ENCODE measurements around the gene TACC2.

TACC2 gene

DNA sequence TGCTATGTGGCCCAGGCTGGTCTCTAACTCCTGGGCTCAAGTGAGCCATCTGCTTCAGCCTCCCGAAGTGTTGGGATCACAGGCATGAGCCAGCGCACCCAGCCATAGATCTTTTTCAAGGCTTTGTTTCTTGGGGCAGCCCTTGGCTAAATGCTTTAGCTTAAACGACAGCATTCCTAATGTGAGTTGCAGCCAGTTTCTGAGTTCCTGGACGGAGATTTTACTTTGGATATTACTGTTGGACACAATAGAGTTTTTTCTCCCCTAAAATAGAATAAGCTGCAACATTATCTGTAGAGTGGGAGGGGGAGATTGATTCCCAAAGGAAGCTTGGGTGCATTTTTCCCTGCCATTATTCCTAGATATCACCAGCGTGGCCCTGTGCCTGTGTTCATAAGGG, 179.1 kb downstream of the TACC2 start:
- DNase-seq (ENCODE audit: low read depth): no peak

DNA sequence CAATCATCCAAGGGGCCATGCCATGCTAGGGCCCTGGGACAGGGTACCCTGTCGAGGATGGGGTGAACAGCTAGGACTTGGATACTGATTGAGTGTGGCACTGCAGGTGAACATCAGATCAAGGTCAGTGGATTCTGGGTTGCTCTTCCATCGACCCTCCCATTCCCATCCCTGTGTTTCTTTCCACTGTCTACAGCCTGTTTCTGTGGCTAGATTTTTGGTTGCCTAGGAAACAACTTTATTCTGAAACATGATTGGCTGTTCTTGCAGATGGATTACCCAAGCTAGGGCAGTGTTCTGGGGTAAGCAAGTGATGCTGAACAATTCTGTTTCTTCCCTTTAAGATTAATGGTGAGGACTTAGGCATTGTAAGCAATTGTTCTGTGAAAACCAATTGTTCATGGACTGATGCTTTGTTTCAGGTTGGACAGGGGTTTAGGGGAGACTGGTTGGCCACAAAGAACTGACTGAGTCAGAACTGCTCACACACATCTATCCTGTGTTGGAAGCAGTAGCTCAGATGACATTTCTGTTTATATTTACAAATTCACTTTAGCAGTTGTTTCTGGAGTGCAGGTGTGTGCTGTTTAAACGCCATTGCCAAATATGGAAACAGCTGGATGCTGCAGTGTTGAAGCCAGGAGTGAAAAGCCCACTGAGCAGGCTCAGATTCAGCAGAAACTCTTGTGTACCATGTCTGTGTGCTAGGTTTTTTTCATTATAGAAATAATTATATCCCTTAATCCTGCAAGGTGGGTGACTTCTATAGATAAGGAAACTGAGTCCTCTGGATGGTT, 179.8 kb downstream of the TACC2 start:
- no peak for DNase-seq (ENCODE audit: low read depth)

DNA sequence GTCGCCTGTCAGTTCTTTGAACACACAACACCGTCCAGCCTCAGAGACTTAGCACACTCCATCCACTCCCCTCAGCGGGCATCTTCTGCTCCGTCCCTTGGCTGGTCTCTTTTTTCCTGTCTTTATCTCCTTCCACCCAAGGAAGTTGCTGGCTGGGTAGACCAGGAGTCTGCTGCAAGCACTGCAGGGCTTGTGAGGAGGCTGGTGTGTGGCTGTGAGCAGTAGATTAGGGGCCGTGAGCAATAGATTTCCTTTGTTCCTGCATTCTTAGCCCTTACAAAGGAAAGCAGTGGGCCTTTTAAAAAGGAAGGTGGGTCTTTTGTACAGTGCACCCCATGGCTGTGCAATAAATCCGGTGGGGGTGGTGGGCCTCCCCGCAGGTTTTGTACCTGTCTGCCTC, 181.8 kb downstream of the TACC2 start:
- DNase-seq (ENCODE audit: low read depth): no peak

DNA sequence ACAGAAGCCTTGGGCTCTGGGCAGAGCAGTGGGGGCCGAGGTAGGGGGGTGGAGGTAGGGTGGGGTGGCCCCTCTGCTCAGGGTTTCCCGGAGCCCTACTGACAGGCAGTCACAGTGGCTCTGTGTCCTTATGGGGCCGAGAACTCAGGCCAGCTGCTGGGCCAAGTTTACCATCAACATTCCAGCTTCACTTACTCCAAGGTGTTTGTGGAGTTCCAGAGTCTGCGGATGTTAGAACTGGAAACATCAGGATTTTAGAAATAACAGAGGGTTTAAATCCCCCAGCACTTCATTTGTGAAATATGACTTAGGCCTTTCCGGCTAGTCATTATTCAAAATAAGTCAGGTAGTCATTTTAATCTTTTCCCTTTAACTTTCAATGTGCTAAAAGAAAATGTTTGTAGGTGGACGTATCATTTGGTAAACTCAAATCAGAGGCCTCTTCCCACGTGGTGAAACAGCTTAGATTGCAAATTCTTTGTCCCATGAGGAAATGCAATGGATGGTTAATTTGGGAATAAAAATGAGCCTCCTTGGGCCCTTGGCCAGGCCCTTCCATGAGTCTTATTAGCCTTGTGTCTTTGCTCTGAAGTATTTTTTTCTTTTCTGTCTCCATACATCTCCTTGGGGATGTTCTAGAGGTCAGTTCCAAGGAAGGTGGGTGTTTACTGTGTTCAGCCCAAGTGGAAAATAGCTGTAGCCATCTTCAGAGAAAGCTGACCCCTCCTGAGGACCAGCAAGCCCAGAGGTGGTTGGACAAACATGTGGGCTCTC, 182.5 kb downstream of the TACC2 start:
- DNase-seq (ENCODE audit: low read depth): no peak

DNA sequence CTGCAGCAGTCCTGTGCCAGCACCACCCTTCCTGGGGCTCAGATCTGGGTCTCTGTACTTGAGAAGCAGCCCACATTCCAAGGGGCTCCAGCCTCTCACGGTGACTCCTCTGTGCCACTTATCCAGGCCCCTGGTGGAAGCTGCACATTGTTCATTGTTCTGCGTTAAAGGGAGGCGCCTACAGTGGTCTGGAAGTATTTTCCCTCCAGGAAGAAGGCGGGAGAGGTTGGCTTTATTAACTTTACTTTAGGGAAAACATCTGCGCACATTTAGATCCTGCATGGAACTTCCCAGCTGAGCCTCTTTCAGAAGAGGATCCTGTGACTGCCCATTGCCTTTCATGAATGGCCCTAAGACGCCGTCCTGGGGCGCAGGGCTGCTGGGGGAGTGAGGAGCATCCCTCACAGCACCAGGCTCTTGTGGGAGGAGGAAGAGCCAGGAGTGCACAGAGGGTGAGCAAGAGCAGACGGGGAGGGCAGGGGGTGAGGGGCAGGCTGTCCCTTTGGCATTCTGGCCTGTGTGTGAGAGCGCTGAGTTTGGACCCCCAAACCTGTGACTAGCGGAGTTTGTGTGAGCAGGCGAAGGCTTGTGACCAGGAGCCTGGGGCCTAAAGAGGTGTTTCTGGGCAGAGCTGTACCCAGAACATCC, 183.5 kb downstream of the TACC2 start:
- DNase-seq (ENCODE audit: low read depth): no peak

DNA sequence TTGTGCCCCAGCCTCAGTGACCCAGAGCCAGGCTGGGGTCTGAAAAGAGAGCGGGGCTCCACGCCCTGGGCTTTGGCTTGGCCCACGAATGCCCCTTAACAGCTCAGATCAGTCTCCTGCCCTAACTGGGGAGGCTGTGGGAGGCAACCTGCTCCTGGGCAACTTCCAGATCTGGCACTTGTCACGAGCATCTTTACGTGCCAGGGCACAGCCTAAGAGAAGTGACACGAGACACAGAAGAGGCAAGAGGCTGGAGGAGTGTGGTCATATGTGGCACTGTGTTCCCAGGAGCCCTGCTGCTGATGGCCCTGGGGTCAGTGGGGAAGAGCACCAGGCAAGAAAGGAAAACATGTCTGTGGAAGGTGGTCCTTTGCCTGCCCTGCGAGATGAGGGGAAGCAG, 184.4 kb downstream of the TACC2 start:
- DNase-seq (ENCODE audit: low read depth): no peak

DNA sequence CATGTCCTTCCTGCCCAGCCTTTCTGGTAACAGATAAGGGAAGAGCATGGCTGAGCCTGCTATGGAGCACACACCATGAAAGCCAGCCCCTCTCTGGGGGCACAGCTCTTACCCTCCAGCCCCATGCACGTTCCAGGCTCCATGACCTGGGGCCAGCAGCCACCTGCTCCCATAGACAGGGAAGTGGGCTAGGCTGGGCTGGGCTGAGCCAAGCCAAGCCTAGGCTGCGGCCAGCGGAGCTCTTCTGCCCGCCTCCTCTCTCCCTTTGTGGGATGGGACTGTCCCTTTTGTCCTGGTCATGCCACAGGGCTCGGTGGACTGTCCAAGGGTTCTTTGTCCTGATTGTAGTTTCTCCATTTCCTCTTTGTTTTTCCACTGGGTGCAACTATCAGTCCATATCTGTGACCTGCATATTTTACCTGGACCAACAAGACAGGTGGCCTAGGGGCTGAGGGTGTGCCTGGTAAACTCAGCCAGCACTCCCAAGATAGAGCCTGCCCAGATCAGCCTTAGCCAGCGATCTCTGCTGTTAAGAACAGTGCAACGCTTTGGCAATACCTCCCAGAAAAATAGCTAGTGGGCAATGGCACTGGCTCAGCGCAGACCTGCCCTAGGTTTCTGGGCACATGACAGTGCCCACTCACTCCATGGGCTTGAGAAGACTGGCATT, 184.9 kb downstream of the TACC2 start:
- DNase-seq (ENCODE audit: low read depth): no peak

DNA sequence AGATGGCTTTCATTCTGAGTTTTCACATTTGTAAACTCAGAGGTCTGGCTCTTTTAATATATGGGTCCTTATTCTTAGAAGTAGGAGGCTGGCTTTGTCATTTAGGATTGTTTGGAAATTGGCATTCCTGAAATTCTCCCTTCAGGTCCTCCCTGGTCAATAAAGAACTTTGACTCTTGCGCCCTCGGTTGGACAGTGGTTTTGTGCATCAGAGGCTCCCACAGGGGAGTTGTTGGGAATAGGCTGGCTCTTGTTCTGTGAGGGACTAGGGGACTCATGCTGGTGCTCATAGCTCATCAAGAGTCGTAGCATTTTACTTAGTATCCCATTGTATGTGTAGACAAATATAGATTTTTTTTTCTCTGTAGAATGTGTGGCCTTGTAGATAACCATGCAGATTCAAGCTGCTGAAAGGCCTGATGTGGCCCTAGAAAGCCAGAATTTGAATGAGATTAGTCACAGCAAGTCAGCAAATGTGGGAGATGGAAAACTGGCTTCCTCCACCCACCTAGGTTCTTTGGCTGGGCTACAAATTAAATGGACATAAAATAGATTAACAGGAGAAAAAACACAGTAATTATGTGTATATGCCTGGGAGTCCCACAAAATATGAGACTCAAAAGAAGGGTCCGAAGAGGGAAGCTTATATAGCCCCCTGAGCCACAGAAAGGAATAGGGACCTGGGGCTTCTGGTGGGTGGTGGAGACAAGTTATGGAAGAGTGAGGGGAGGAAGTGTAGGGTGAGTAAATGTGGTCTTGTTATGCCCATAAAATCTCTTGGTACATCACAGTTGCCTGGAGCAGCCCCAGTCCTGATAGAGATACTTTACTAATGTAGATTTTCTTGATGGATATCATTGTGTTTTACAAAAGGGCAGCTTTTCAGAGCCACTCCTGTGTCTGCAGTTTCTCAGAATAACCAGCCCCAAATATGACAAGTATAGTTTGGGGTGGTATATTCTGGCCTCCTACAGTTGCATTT, 187.6 kb downstream of the TACC2 start:
- DNase-seq (ENCODE audit: low read depth): no peak

DNA sequence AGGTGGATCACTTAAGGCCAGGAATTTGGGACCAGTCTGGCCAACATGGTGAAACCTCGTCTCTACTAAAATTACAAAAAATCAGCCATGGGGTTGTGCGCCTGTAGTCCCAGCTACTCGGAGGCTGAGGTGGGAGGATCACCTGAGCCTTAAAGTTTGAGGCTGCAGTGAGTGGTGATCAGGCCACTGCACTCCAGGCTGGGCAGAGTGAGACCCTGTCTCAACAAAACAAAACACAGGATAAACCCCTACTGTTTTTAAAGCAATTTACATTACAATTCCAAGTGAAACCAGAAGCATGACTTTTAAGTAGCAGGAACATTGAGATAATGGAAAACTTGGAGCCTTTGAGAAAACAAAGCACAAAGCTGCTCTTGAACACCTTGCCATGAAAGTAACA, 189.7 kb downstream of the TACC2 start:
- DNase-seq (ENCODE audit: low read depth): no peak

DNA sequence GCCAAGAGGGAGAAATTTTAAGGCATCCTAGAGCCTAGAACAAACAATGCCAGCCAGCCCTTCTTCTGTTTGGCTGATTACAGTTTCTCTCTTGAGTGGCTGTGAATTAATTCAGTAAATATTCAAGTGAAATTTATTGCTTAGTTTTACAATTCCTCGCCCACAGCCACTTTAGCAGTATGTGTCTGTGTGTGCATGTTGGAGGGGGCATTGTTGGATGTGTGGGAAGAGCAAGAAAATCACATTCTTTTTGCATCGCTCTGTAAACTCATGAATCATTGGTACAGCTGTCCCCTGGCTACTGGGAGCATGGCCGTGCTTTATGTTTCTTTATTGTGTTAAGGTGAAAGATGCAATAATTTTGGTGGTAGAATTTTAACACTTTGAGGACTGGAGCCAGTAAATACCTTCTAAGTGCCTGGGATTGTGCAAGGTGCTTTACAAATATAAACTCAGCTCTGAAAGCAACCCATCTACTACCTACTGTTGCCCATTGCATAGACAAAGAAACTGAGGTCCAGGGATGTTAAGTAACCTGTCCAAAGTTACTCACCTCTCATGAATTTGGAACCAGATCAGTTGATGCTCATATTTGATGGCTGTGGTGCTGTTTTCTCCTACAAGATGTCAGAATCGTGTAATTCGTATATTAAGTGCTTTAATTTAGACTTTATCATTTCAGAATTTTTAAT, 192.2 kb downstream of the TACC2 start:
- DNase-seq (ENCODE audit: low read depth): no peak

DNA sequence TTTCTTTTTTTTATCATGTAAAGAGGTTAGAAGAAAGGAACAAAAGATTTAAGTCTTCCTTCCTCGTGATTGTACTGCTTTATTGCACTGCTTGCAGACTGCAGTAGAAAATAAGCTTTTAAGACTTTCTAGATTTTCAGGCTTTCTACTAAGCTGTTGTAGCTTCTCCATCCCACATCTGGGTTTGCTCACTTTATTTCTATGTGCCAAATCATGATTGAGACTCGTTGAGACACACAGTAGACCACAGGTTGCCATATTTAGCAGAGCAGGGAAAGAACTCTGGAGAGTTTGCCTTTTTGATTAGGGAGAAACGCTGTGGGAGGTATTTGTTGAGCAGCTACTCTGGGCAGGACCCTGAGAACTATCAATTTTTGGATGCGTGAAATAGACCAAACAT, 192.9 kb downstream of the TACC2 start:
- DNase-seq (ENCODE audit: low read depth): no peak

DNA sequence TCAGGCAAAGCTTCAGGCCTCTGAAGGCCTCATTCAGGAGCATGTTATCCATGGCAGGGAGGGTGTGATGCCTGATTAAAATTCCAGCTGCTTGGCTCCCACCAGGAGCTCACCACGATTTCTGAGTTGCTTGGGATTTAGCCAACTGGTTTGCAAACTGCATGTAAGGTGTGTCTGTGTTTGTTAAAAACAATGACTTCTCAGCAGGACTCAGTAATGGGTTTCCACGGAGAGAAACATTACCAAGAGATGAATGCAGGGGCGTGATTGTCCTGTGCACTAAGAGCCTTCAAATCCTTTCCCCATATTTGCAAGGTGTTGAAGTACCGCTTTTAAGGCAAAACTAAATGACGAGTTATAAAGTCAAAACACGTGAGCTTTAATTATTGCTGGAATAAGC, 193.3 kb downstream of the TACC2 start:
- DNase-seq (ENCODE audit: low read depth): no peak

DNA sequence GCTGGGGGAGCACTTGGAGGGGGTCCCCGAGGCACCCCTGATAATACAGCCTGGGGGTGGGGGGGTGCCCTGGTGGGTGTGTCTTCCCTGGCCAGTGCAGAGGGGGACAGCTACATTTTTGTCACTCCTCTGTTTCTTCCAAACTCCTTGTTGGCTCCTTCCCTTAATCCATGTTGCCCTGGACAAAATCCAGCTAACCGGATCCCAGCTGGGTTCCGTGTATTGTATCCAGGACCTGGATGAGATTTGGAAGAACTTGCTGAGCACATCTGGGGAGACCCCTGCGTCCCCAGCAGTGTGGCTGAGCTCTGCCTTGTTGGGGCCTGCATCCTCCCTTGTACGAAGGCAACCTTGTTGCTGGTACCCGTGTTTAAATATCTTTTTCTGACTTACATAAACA, 195.3 kb downstream of the TACC2 start:
- DNase-seq (ENCODE audit: low read depth): no peak

DNA sequence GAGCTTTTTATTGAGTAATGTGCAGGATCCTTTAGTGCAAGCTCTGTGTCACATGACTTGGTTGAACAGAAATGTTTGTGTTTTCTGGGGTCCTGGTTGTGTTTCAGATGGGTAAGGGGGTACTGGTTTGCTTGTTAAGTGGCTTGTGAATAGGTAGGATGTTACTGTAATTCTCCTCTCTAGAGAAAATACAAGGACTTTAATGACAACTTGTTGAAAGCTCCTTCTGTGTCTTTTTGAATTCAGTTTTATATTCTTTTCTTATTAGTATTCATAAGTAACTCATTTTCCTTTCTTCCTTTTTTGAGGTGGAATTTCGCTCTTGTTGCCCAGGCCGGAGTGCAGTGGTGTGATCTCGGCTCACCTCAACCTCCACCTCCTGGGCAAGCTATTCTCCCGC, 196.7 kb downstream of the TACC2 start:
- DNase-seq (ENCODE audit: low read depth): no peak

DNA sequence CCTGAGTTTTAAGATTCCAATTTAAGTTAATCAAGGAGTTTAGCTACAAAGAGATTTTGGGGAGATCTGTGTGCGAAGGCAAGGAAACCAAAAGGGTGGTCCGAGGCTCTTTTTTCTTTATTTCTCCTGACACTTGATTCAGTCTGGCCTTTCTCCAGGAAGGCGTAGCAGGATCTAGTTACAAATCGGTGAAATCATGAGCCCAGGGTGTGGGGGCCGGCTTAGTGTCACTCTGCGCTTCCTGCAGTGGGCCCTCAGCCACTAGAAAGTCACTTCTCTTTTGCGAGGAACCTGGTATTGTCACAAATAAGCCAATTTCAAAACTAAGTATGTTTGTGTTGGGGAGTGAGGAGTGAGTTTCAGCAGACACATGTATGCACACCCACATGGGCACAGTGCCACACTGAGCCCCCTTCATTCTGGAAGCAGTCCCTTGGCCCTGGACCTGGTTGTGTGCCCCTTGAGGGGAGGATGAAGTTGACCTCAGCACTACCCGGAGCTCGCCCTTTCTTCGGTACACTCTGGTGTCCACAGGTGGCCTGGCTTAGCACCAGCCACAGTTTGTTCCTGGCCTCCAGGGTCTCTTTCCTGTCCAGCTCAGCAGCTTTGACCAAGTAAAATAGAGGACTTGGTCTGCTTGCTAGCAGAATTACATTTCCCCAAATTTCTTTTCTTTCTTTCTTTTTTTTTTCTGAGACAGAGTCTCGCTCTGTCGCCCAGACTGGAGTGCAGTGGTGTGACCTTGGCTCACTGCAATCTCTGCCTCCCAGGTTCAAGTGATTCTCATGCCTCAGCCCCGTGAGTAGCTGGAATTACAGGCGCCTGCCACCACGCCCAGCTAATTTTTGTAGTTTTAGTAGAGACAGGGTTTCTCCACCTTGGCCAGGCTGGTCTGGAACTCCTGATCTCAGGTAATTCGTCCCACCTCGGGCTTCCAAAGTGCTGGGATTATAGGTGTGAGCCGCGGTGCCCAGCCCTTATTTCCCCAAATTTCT, 198.2 kb downstream of the TACC2 start:
- DNase-seq (ENCODE audit: low read depth): no peak

DNA sequence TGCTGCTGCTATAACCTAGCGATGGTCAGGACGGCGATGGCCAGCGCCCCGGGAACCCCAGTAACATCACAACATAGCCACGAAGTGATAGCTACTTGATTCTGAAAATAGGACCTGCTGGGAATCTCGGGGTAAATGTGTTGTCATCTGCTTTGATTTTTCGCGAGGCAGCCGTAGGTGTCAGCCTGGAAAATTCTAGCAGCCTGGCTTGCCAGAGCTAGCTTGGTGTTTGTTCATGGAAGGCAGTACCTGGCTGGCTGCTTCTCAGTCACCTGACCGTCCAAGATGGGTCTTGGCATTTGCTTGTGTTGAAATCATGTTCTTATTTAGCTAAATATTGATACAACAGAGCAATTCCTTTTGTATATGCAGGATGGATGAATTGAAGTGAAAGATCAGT, 199.7 kb downstream of the TACC2 start:
- DNase-seq (ENCODE audit: low read depth): no peak

DNA sequence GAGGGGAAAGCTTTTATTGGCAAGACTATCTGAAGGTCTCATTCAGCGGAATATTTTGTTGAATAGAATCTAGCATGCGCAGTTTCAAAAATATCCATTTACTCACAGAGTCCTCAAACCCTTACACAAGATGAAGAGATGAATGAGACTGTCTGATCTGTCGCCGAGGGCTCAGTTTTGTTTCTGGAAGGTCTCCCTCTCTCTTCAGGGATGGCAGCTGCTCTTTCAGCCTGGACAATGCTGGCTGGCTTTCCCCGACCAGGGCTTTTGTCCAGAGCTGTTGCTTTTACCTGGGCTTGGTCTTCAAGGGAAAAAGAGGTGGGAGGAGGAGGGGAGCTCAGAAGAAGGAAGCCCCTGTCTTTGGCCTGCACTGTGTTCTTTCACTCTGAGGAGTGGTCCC, 200.2 kb downstream of the TACC2 start:
- DNase-seq (ENCODE audit: low read depth): no peak

DNA sequence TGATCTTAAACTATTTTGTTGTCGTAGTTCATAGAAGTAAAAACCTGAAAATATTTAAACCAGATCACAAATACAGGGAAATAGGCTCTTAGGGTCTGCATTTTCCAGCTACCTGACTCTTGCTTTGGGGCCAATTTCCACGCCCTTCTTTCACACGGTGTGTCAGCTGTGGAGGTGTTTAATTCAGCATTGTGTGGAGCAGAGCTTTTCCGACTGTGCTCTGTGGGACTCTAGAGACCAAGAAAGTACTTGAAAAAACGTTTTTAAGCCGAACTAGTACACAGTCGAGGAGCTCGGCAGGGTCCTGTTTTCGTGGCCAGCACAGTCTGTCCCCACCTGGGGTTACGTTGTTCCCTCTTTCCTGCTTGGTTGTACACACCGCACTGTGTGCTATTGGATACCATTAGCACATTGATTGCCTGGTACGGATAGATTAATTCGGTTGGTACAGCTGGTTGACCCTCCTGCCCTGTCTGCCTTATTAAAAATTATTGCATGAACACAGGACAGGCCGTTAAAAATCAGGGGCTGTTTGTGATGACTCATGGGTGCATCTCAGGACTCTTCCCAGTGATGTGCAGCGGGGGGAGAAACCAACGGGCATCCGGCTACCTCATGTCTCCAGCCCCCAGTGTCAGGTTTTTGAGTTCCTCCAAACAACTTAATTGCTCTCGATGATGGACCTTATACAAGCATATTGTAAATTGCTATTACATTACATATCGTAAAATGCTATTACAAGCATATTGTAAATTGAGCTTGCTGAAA, 201.4 kb downstream of the TACC2 start:
- DNase-seq (ENCODE audit: low read depth): peak; percentile 58
